Neural crest cell (in vitro differentiated cells): Measurements from ENCODE around the gene DARS1. TPM values are rescaled to one million over a fixed set of nuclear protein-coding genes. Genes with fewer than 3 reads are reported as not detected.
"Not testable (repeated sequence)": the region's sequence is repeated elsewhere in the genome, so short reads cannot be mapped to it uniquely, and the experiment has no call there.

Experiments
- DNase-seq: peaks from one replicate; pipeline ENCODE4 v3.0.0; 2021; ENCODE audit warnings: low read depth, mixed read lengths, low spot score
- H3K27ac Mint-ChIP-seq: one replicate; pipeline ENCODE4 v1.8.0; 2021; ENCODE audit warnings: mild to moderate bottlenecking, mixed read lengths; ENCODE audit not compliant: unreplicated experiment
- H3K27me3 Mint-ChIP-seq: 2 replicates; pipeline ENCODE4 v1.8.0; 2021; ENCODE audit warnings: low read depth, mild to moderate bottlenecking, mixed read lengths
- H3K36me3 Mint-ChIP-seq: 2 replicates; pipeline ENCODE4 v1.8.0; 2021; ENCODE audit warnings: low read depth, mild to moderate bottlenecking, mixed read lengths
- H3K4me1 Mint-ChIP-seq: 2 replicates; pipeline ENCODE4 v1.8.0; 2021; ENCODE audit warnings: mixed read lengths
- H3K4me3 Mint-ChIP-seq: one replicate; pipeline ENCODE4 v1.8.0; 2021; ENCODE audit warnings: mild to moderate bottlenecking, mixed read lengths
- H3K9me3 Mint-ChIP-seq: 2 replicates; pipeline ENCODE4 v1.8.0; 2021; ENCODE audit warnings: mixed read lengths
- CTCF ChIP-seq: fragments of 200-600 bp; sonication (generic); conservative IDR thresholded peaks from 2 replicates; pipeline ENCODE4 v1.5.0; 2021; ENCODE audit warnings: antibody characterized with exemption, mild to moderate bottlenecking
- total RNA-seq: library from RNA; stranded (reverse); gene quantifications from 2 replicates; pipeline ENCODE4 v1.2.1, GENCODE V29; 2021

DARS1 gene
- total RNA-seq, 1 donor from 2014 or later: 73.8 TPM

GRCh38 chr2:135969655-135970387 is 15.6 kb downstream of the DARS1 start:
- H3K4me1 Mint-ChIP-seq: no peaks in the 10 kb centered on the region
- no peak for TF ChIP-seq CTCF
- H3K9me3 Mint-ChIP-seq: peaks cover 3% of the 10 kb centered on the region
- DNase-seq: no peak
- H3K4me3 Mint-ChIP-seq: no peak overlapping the region
- H3K36me3 Mint-ChIP-seq: peaks cover 34% of the 10 kb centered on the region
- no peak overlapping the region for H3K27ac Mint-ChIP-seq
- H3K27me3 Mint-ChIP-seq: no peaks in the 10 kb centered on the region

- Mint-ChIP-seq H3K27ac (no peak overlapping the region), H3K4me1 (peaks cover 24% of the 10 kb centered on the region), H3K9me3 (no peaks in the 10 kb centered on the region), H3K27me3 (no peaks in the 10 kb centered on the region), H3K4me3 (no peak overlapping the region), H3K36me3 (peaks cover 6% of the 10 kb centered on the region)
- no peak for DNase-seq
- TF ChIP-seq CTCF: no peak
These were observed 19.7 kb downstream of the DARS1 start for GRCh38 chr2:135965756-135966155.

- not testable (repeated sequence) for H3K27ac Mint-ChIP-seq, H3K36me3 Mint-ChIP-seq, DNase-seq, H3K9me3 Mint-ChIP-seq, H3K27me3 Mint-ChIP-seq, H3K4me3 Mint-ChIP-seq
- H3K4me1 Mint-ChIP-seq: peaks cover 34% of the 10 kb centered on the region
These were observed 21.0 kb downstream of the DARS1 start for GRCh38 chr2:135964404-135964803.

- Mint-ChIP-seq H3K4me3 (no peak overlapping the region), H3K27ac (no peak overlapping the region), H3K4me1 (peaks cover 34% of the 10 kb centered on the region)
These were observed 21.6 kb downstream of the DARS1 start for GRCh38 chr2:135963841-135964240.

GRCh38 chr2:135962366-135963123 is 22.9 kb downstream of the DARS1 start:
- no peaks in the 10 kb centered on the region for H3K9me3 Mint-ChIP-seq
- peak overlapping the region; percentile 8 for H3K27ac Mint-ChIP-seq
- peaks cover 34% of the 10 kb centered on the region for H3K4me1 Mint-ChIP-seq
- H3K27me3 Mint-ChIP-seq: no peaks in the 10 kb centered on the region
- DNase-seq: no peak
- H3K36me3 Mint-ChIP-seq: peaks cover 4% of the 10 kb centered on the region
- H3K4me3 Mint-ChIP-seq: no peak overlapping the region
- no peak for TF ChIP-seq CTCF

More at GRCh38 chr2:135963841-135964240, 21.6 kb downstream of the DARS1 start:
- H3K9me3 Mint-ChIP-seq: no peaks in the 10 kb centered on the region
- no peak for TF ChIP-seq CTCF
- H3K36me3 Mint-ChIP-seq: peaks cover 2% of the 10 kb centered on the region
- H3K27me3 Mint-ChIP-seq: no peaks in the 10 kb centered on the region
- DNase-seq: no peak
